Measurements from ENCODE around the gene KCNS1.

DNA sequence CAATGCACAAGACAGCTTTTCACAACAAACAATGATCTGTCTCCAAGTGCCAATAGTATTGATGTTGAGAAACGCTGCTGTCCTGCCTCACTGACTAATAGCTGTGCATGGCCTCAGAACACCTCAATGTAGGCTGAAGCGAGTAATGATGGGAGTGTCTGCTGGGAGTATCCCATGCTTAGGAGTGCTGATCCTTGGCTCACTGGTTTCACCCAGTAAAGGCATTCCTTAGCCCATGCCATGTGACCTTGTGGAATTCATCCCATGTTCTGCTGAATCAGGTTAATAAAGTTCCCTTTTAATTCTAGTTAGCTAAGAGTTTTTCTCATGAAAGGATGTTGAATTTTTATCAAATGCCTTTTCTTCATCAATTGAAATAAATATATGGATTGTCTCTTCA is 27.2 kb upstream of the KCNS1 start:
- TF ChIP-seq, protein P1, sequence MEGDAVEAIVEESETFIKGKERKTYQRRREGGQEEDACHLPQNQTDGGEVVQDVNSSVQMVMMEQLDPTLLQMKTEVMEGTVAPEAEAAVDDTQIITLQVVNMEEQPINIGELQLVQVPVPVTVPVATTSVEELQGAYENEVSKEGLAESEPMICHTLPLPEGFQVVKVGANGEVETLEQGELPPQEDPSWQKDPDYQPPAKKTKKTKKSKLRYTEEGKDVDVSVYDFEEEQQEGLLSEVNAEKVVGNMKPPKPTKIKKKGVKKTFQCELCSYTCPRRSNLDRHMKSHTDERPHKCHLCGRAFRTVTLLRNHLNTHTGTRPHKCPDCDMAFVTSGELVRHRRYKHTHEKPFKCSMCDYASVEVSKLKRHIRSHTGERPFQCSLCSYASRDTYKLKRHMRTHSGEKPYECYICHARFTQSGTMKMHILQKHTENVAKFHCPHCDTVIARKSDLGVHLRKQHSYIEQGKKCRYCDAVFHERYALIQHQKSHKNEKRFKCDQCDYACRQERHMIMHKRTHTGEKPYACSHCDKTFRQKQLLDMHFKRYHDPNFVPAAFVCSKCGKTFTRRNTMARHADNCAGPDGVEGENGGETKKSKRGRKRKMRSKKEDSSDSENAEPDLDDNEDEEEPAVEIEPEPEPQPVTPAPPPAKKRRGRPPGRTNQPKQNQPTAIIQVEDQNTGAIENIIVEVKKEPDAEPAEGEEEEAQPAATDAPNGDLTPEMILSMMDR (IDR thresholded peaks at IDR 0.05; ENCODE audit: low read length) = no peak
- no peak for TF ChIP-seq EZH2 (IDR thresholded peaks at IDR 0.05; ENCODE audit: borderline replicate concordance, low read length)

Data from OCI-LY1 (cell line).